GM18868 (cell line): ENCODE measurements around the gene PUS10.
"Not testable (repeated sequence)": the region's sequence is repeated elsewhere in the genome, so short reads cannot be mapped to it uniquely, and the experiment has no call there.

Experiments used
- ATAC-seq: cut with Tn5 transposase; IDR thresholded peaks from one replicate; pipeline ENCODE4 v1.9.1; 2021; ENCODE audit warnings: mild to moderate bottlenecking, moderate library complexity; ENCODE audit not compliant: unreplicated experiment

The PUS10 gene, protein sequence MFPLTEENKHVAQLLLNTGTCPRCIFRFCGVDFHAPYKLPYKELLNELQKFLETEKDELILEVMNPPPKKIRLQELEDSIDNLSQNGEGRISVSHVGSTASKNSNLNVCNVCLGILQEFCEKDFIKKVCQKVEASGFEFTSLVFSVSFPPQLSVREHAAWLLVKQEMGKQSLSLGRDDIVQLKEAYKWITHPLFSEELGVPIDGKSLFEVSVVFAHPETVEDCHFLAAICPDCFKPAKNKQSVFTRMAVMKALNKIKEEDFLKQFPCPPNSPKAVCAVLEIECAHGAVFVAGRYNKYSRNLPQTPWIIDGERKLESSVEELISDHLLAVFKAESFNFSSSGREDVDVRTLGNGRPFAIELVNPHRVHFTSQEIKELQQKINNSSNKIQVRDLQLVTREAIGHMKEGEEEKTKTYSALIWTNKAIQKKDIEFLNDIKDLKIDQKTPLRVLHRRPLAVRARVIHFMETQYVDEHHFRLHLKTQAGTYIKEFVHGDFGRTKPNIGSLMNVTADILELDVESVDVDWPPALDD

DNA sequence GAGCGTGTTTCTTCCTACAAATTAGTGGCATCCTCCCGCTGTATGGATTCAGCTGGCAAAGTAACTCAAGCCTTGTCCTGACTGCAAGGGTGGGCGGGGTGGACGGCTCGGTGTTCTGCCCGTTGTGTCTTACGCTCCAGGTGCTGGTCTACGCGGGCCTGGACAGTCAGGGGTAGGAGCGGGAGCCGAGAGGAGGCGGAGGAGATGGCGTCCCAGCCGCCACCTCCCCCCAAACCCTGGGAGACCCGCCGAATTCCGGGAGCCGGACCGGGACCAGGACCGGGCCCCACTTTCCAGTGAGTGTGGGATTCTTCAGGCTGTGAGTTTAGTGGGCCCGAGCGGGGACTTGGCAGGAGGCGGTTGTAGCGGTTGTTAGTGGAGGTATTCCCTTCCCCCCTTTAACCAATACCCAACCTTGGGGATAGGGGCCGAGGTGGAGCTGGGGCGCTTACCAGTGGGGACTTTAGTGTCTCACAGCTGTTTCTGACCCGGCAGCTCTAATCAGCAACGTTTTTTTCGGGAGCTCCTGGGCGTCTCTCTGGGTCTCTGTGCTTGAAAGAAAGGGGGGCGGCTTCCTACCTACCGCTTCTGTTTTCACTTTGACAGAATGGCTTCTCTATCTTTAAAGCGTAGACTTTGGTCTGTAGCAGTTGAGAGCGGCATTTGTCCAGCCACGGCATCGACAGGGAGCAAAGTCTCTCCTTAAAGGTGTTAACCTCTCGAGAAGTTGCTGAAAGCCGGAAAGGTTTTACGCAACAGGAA, at the start of gene PUS10, which contains the start of gene PEX13:
PUS10 (minus strand) TSS at position 700 of the 762 bp plus-strand sequence. CDS start 6,365 bp downstream, outside the sequence.
PEX13 (plus strand) TSS at position 165 of the 762 bp plus-strand sequence; CDS start at position 205, 40 bp downstream.
- ATAC-seq: peak; percentile 81

DNA sequence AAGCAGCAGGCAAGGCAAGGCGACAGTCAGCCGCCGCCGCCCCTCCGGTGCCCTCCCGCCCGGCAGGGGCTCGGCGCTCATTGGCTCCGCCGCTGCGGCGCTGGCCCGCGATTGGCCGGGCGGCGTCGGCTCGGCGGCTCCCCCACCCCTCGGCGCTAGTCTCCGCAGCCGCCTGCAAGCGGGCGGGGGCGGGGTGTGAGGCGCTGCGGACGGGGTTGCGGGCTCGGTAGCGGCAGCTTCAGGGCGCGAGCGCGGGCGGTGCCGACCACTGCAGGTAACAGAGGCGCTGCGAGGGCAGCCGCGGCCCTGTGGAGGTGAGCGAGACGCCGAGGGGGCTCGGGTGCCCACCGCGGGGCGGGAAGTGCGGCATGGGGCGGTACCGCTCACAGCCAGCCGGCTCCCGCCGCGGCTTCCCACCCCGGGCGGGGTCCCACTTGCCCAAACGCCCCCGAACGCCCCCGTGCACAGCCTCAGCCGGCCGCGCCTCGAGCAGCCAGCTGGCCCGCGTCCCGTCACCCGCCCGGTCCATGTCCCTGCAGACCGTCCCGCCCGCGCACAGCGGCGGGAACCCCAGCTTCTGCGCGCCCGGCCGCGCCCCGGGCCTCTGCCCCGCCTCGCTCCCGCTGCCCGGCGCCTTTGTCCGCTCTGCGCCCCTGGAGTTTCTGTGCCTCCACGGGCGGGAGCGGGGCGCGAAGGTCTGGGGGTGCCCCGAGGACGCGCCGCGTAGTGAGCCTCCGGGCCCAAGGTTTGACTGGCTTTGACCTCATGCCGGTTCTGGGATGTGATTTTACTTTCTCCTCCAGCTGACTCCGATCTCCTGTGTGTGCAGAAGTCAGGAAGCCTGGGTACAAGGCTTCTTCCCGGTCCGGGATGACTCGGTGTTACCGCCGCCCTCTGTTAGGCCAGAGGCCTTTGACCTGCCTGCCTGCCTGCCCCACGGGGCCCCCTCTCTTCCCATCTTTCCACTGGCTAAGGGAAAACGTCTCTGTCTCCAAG, 48.0 kb upstream of the PUS10 start, which contains the start of gene SANBR:
SANBR (plus strand) TSS at position 158 of the 996 bp plus-strand sequence. CDS start 4,480 bp downstream, outside the sequence.
- peak; percentile 98 for ATAC-seq

- ATAC-seq: no peak
These were observed 41.3 kb upstream of the PUS10 start for GRCh38 chr2:61059382-61059781.

DNA sequence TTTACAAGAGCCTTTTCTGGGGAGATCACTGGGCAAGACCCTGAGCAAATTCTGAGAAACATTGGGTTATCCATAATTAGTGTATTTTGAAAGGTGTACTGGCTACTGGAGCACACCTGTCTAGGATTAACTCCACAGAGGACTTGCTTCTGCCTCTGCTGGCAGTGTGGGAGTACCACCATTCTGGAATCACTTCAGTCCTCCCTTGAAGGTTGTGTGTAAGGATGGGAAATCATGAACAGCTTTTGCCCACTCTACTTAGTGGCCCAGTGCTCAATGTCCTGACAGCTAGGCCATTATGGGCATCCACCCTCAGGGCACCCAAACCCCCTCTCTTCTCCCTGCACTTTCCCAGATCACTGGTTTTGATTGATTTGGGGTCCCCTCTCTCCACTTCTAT, 39.5 kb upstream of the PUS10 start:
- ATAC-seq: no peak

GRCh38 chr2:61055557-61055956, 37.5 kb upstream of the PUS10 start:
- no peak for ATAC-seq

- no peak for ATAC-seq
These were observed 27.9 kb upstream of the PUS10 start for GRCh38 chr2:61045999-61046398.

- ATAC-seq: no peak
These were observed 27.2 kb upstream of the PUS10 start for GRCh38 chr2:61045226-61045625.

DNA sequence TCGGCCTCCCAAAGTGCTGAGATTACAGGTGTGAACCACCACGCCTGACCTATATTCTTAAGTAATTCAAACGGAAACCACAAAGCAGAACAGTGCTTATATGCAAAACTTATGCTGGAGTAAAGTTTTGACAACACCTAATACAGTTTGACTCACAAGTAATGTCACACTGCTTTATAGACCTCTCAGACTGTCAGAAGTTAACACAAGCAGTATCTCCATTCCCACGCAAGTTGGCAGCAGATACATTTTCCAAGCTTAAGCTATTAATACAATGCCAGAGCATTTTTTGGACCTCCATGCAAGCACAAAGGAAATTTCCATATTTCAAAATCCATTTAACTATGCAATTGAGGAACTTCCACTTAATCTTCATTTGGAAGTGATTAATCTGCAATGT, 26.6 kb upstream of the PUS10 start:
- no peak for ATAC-seq

DNA sequence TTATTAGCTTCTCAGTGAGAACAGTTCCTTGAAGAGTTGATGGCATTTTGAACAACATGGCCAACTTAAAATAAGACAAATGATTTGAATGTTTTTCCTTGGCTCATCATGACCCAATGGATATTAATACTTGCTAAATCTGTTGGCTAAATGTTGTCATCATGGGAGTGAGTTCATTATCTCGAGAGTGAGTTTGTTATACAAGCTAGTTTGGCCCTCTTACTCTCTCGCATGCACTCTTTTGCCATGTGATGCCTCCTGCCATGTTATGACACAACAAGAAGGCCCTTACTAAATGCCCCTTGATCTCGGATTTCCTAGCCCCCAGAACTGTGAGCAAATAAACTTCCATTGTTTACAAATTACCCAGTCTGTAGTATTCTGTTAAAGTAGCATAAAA, 24.8 kb upstream of the PUS10 start:
- ATAC-seq: no peak

GRCh38 chr2:61036643-61037042, 18.6 kb upstream of the PUS10 start:
- ATAC-seq: not testable (repeated sequence)

- not testable (repeated sequence) for ATAC-seq
These were observed 16.5 kb upstream of the PUS10 start for GRCh38 chr2:61034592-61034991.

DNA sequence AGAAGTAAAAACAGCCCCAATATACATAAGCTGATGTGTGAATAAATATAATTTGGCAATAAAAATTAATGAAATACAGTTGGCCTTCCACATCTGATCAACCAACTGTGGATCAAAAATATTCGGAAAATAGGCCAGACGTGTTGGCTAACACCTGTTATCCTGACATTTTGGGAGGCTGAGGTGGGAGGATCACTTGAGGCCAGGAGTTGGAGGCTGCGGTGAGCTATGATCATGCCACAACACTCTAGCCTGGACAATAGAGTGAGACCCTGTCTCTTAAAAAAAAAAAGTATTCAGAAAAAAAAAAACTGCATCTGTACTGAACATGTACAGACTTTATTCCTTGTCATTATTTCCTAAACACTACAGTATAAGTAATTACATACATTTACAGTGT, 11.5 kb upstream of the PUS10 start:
- no peak for ATAC-seq

GRCh38 chr2:61023670-61024069, 5.6 kb upstream of the PUS10 start:
- no peak for ATAC-seq

- no peak for ATAC-seq
These were observed 3.2 kb upstream of the PUS10 start for GRCh38 chr2:61021228-61021660.

- ATAC-seq: no peak
These were observed 743 bp upstream of the PUS10 start for GRCh38 chr2:61018798-61019197.

DNA sequence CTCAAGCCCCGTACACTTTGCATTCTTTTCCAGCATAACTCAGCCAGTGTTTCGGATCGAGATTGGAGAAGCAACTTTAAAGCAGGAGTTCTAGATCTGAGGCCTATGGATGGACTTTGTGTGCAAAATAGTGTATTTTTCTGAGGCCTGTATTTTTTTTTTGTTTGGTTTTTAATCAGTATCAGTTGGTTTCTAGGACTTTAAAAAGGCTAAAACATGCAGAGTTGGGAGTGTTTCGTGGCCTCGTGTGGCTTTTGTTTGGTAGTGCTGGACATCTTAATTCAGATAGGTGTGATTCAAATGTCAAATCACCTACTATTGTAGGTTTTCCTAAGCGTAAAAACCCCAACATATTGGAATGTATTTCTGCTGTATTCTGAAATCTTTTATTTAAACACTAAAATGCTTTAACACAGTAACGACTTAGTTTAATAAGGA, 282 bp upstream of the PUS10 start:
- no peak for ATAC-seq

GRCh38 chr2:61017003-61017555, 976 bp downstream of the PUS10 start:
- peak; percentile 57 for ATAC-seq

DNA sequence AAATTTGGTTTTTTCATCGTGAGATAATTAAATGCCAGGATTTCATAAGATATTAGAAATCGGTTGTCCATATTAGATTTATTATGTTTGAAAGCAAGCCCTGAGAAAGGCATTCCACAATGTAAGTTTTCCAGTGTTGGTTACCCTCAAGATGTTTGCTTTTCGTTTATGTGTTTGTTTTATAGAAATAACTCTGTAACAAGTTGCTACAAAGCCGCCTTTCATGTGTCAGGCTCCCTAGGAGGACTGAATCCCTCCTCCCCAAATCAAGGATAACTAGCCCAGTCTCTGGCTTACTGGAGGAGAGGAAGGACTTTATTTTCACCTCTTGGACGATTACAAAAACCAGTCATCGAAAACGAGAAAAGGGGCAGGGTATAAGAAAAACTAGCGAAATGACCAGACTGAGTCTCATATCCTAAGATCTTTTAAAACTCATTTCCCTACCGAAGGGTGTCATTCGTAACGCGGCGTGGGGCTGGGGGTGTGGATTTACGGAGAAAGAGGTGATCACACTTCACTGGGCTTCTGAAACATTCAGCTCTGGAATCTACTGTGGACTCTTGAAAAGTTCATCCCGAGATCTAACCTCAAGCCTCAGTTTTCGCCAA, 1.6 kb downstream of the PUS10 start:
- peak; percentile 9 for ATAC-seq

DNA sequence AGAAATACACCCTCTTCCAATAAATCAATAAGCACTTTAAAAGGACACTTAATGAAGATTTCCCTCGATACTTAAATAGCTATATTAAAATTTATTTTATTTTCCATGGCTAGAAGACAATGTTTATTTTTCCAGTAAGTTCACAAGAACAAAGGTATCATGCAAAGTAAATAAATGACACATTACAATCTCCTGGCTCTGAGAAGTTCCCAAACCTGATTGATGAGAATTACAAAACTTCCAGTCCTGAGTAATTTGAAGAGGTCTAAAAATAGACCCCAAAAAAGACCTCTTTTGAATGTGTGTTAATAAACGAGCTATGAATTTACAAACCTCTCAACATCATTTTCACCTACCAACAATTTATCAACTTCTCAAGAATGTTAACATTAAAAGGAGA, 2.1 kb downstream of the PUS10 start:
- no peak for ATAC-seq
